ENCODE data around the gene RRP7A.
"Not testable (repeated sequence)": the region's sequence is repeated elsewhere in the genome, so short reads cannot be mapped to it uniquely, and the experiment has no call there.

Gene RRP7A

GRCh38 chr22:42495533-42496141 lies 24.0 kb downstream of the RRP7A start:
- not testable (repeated sequence) for DNase-seq (ENCODE audit: low spot score)

GRCh38 chr22:42493393-42493792 lies 26.2 kb downstream of the RRP7A start:
- DNase-seq (ENCODE audit: low spot score), result no peak

GRCh38 chr22:42492323-42492690 lies 27.3 kb downstream of the RRP7A start:
- DNase-seq (ENCODE audit: low spot score), result no peak

GRCh38 chr22:42490243-42490832 lies 29.3 kb downstream of the RRP7A start:
- no peak for DNase-seq (ENCODE audit: low spot score)

- no peak for DNase-seq (ENCODE audit: low spot score)
These were observed 30.6 kb downstream of the RRP7A start for GRCh38 chr22:42489000-42489399.

- DNase-seq (ENCODE audit: low spot score), result no peak
These were observed 35.1 kb downstream of the RRP7A start for GRCh38 chr22:42484506-42484905.

GRCh38 chr22:42483610-42484223 lies 35.9 kb downstream of the RRP7A start:
- DNase-seq (ENCODE audit: low spot score), result not testable (repeated sequence)

- DNase-seq (ENCODE audit: low spot score), result no peak
These were observed 44.5 kb downstream of the RRP7A start for GRCh38 chr22:42475122-42475521.

- DNase-seq (ENCODE audit: low spot score), result peak; percentile 67
These were observed 46.0 kb downstream of the RRP7A start for GRCh38 chr22:42473484-42474193.

- DNase-seq (ENCODE audit: low spot score), result no peak
These were observed 46.9 kb downstream of the RRP7A start for GRCh38 chr22:42472671-42473070.

GRCh38 chr22:42471441-42471840 lies 48.2 kb downstream of the RRP7A start:
- DNase-seq (ENCODE audit: low spot score), result no peak

- no peak for DNase-seq (ENCODE audit: low spot score)
These were observed 49.1 kb downstream of the RRP7A start for GRCh38 chr22:42470366-42471082.

GRCh38 chr22:42468841-42469240 lies 50.8 kb downstream of the RRP7A start:
- DNase-seq (ENCODE audit: low spot score), result no peak

GRCh38 chr22:42462016-42462415 lies 57.6 kb downstream of the RRP7A start:
- no peak for DNase-seq (ENCODE audit: low spot score)

GRCh38 chr22:42461511-42461910 lies 58.1 kb downstream of the RRP7A start:
- DNase-seq (ENCODE audit: low spot score), result no peak
